HCT116 (cell line): ENCODE results near the gene LPXN. TPM values are rescaled to one million over a fixed set of nuclear protein-coding genes. Genes with fewer than 3 reads are reported as not detected.

ENCODE experiments used
- ATAC-seq: fragments of 200-7000 bp; cut with Tn5 transposase; 2 replicates; pipeline ENCODE4 v1.9.1; 2020; ENCODE audit warnings: mild to moderate bottlenecking, moderate library complexity
- BruUV-seq: library from RNA; stranded (reverse); fragments of 400-500 nt; replicated peaks from 2 replicates; lab custom pipeline; 2021; lab: Mats Ljungman, UMichigan
- CTCF ChIA-PET: fragments of 300-600 bp; sonication (Branson Sonifier 250); formaldehyde crosslinking; loops from one replicate; lab custom pipeline; 2021; ENCODE audit warnings: antibody characterized with exemption; lab: Charles Lee
- POLR2A ChIA-PET: fragments of 300-600, 350-600 bp; sonication (Branson Sonifier 250); formaldehyde crosslinking; loops from one replicate; lab custom pipeline; 2021; ENCODE audit warnings: antibody characterized with exemption; lab: Charles Lee
- RAD21 ChIA-PET, 2 experiments: fragments of 300-600 bp; sonication (Branson Sonifier 250); formaldehyde crosslinking; loops; one replicate each; lab custom pipeline; 2023; ENCODE audit warnings: low total read pairs in 2 of 2; ENCODE audit not compliant: uncharacterized antibody in 2 of 2, unreplicated experiment in 2 of 2, low non-redundant PET in 1 of 2; lab: Charles Lee
- DNase-seq: peaks from one replicate; pipeline ENCODE4 v3.0.0-alpha.2; 2010; ENCODE audit warnings: low read depth, low spot score
- H2AFZ ChIP-seq: fragments of 200-600 bp; shearing (Covaris generic), sonication (generic); 2 replicates; pipeline ENCODE4 v1.6.1; 2017; ENCODE audit warnings: low read depth, mixed run types, mixed read lengths, antibody characterized with exemption, low read length; ENCODE audit not compliant: poor library complexity, severe bottlenecking
- H3K27ac ChIP-seq: 2 replicates; pipeline ENCODE4 v1.5.1; 2012; ENCODE audit warnings: low read depth, low read length
- H3K27me3 ChIP-seq: fragments of 200-600 bp; sonication (generic); 2 replicates; pipeline ENCODE4 v1.6.1; 2016; ENCODE audit warnings: mixed run types, low read length, mixed read lengths; ENCODE audit not compliant: insufficient read depth
- H3K36me3 ChIP-seq, 2 experiments: fragments of 200-500 bp in 1 of 2; fragments of 200-600 bp in 1 of 2; sonication (Bioruptor generic) in 1 of 2; sonication (generic) in 1 of 2; 2 replicates each; pipeline versions ENCODE4 v1.5.1 to v1.6.1; 2014 to 2016; ENCODE audit warnings: low read length in 2 of 2, inconsistent platforms in 1 of 2, mixed read lengths in 1 of 2, mixed run types in 1 of 2; ENCODE audit not compliant: insufficient read depth in 2 of 2, control insufficient read depth in 1 of 2
- H3K4me1 ChIP-seq, 2 experiments: fragments of 200-600 bp in 1 of 2; sonication (generic) in 1 of 2; 2 replicates each; pipeline versions ENCODE4 v1.5.1 to v1.6.1; 2012 to 2017; ENCODE audit warnings: low read length in 2 of 2, inconsistent platforms in 1 of 2, mild to moderate bottlenecking in 1 of 2, mixed read lengths in 1 of 2, mixed run types in 1 of 2, moderate library complexity in 1 of 2; ENCODE audit not compliant: insufficient read depth in 2 of 2, control insufficient read depth in 1 of 2
- H3K4me2 ChIP-seq: fragments of 200-600 bp; sonication (generic); 2 replicates; pipeline ENCODE4 v1.6.1; 2017; ENCODE audit warnings: mixed run types, low read length, mixed read lengths
- H3K4me3 ChIP-seq, 2 experiments: fragments of 200-600 bp in 1 of 2; sonication (generic) in 1 of 2; replicated peaks in 1 of 2; 2 replicates each; pipeline ENCODE4 v1.5.1; 2011 to 2016; ENCODE audit warnings: low read length in 2 of 2, control low read depth in 1 of 2, low read depth in 1 of 2, mild to moderate bottlenecking in 1 of 2, mixed read lengths in 1 of 2, mixed run types in 1 of 2
- H3K79me2 ChIP-seq: fragments of 200-600 bp; sonication (generic); 2 replicates; pipeline ENCODE4 v1.6.1; 2017; ENCODE audit warnings: mild to moderate bottlenecking, mixed run types, low read length, moderate library complexity, mixed read lengths; ENCODE audit not compliant: insufficient read depth
- H3K9ac ChIP-seq: fragments of 200-600 bp; sonication (generic); 2 replicates; pipeline ENCODE4 v1.6.1; 2016; ENCODE audit warnings: low read length, mixed read lengths
- H3K9me2 ChIP-seq: fragments of 200-600 bp; sonication (generic), shearing (Covaris generic); 2 replicates; pipeline ENCODE4 v1.6.1; 2017; ENCODE audit warnings: mixed run types, mild to moderate bottlenecking, moderate library complexity; ENCODE audit not compliant: insufficient read depth
- H3K9me3 ChIP-seq, 2 experiments: fragments of 200-500 bp in 1 of 2; fragments of 200-600 bp in 1 of 2; sonication (Bioruptor generic) in 1 of 2; sonication (generic) in 1 of 2; 2 replicates each; pipeline ENCODE4 v1.6.1; 2014 to 2017; ENCODE audit warnings: low read length in 2 of 2, mixed read lengths in 2 of 2, inconsistent platforms in 1 of 2, low read depth in 1 of 2, mild to moderate bottlenecking in 1 of 2, mixed run types in 1 of 2, moderate library complexity in 1 of 2; ENCODE audit not compliant: control insufficient read depth in 1 of 2, insufficient read depth in 1 of 2
- H4K20me1 ChIP-seq: fragments of 200-600 bp; sonication (generic), shearing (Covaris generic); 2 replicates; pipeline ENCODE4 v1.6.1; 2017; ENCODE audit warnings: mixed run types, mild to moderate bottlenecking, moderate library complexity; ENCODE audit not compliant: insufficient read depth
- ATF3 ChIP-seq: IDR thresholded peaks from 2 replicates; pipeline ENCODE4 v1.6.1; 2012
- CBX3 ChIP-seq: IDR thresholded peaks from 2 replicates; pipeline ENCODE4 v1.6.1; 2012; ENCODE audit warnings: low read depth
- CEBPB ChIP-seq: IDR thresholded peaks from 2 replicates; pipeline ENCODE4 v1.6.1; 2012; ENCODE audit warnings: low read depth
- CTCF ChIP-seq, 3 experiments: fragments of 200-600 bp in 1 of 3; sonication (generic) in 1 of 3; IDR thresholded peaks in 2 of 3; conservative IDR thresholded peaks in 1 of 3; 2 replicates each; pipeline ENCODE4 v1.5.1; 2012 to 2017; ENCODE audit warnings: low read depth in 2 of 3, low read length in 2 of 3, antibody characterized with exemption in 1 of 3, borderline replicate concordance in 1 of 3, control low read depth in 1 of 3, mild to moderate bottlenecking in 1 of 3, mixed read lengths in 1 of 3, mixed run types in 1 of 3, moderate library complexity in 1 of 3; ENCODE audit not compliant: insufficient read depth in 1 of 3
- ELF1 ChIP-seq: IDR thresholded peaks from 2 replicates; pipeline ENCODE4 v1.6.1; 2012; ENCODE audit warnings: low read depth, borderline replicate concordance
- EZH2phosphoT487 ChIP-seq: fragments of 200-600 bp; IDR thresholded peaks from 2 replicates; pipeline ENCODE4 v1.6.1; 2018; ENCODE audit warnings: antibody characterized with exemption, borderline replicate concordance
- FOSL1 ChIP-seq: IDR thresholded peaks from 2 replicates; pipeline ENCODE4 v1.6.1; 2012; ENCODE audit warnings: low read depth
- MAX ChIP-seq: IDR thresholded peaks from 2 replicates; pipeline ENCODE4 v1.6.1; 2012
- POLR2A ChIP-seq: IDR thresholded peaks from 2 replicates; pipeline ENCODE4 v1.7.0; 2011; ENCODE audit warnings: borderline replicate concordance; ENCODE audit not compliant: insufficient read depth, insufficient read length; ENCODE audit errors: extremely low read depth
- POLR2AphosphoS5 ChIP-seq: IDR thresholded peaks from 2 replicates; pipeline ENCODE4 v1.6.1; 2011; ENCODE audit warnings: mild to moderate bottlenecking, low read depth, low read length, moderate library complexity
- RAD21 ChIP-seq: IDR thresholded peaks from 2 replicates; pipeline ENCODE4 v1.6.1; 2012; ENCODE audit warnings: low read depth, mild to moderate bottlenecking
- REST ChIP-seq: IDR thresholded peaks from 2 replicates; pipeline ENCODE4 v1.6.1; 2012; ENCODE audit warnings: low read depth
- SIN3A ChIP-seq: IDR thresholded peaks from 2 replicates; pipeline ENCODE4 v1.6.1; 2012; ENCODE audit warnings: low read depth
- SRF ChIP-seq: IDR thresholded peaks from 2 replicates; pipeline ENCODE4 v1.6.1; 2012; ENCODE audit warnings: low read depth
- YY1 ChIP-seq: IDR thresholded peaks from 2 replicates; pipeline ENCODE4 v1.6.1; 2011; ENCODE audit warnings: low read length, low read depth, moderate library complexity, mild to moderate bottlenecking; ENCODE audit not compliant: insufficient replicate concordance; ENCODE audit errors: extremely low read depth
- ZBTB33 ChIP-seq: IDR thresholded peaks from 2 replicates; pipeline ENCODE4 v1.6.1; 2011; ENCODE audit warnings: mild to moderate bottlenecking, low read length, moderate library complexity; ENCODE audit not compliant: insufficient replicate concordance; ENCODE audit errors: extremely low read depth
- ZFX ChIP-seq: fragments of 450-650 bp; IDR thresholded peaks from 2 replicates; pipeline ENCODE4 v1.6.1; 2017
- ZNF274 ChIP-seq: fragments of 200-500 bp; sonication (Bioruptor generic); IDR thresholded peaks from 2 replicates; pipeline ENCODE4 v1.6.1; 2014; ENCODE audit warnings: mild to moderate bottlenecking, low read depth, low read length, inconsistent platforms
- intact Hi-C: fragments of 100-400 bp; cut with micrococcal nuclease; formaldehyde crosslinking; loops from 2 replicates; pipeline ENCODE4 v1.10.0; 2022
- total RNA-seq: library from RNA; stranded (reverse); gene quantifications from one replicate; pipeline ENCODE4 v1.2.1, GENCODE V29; 2021; ENCODE audit not compliant: unreplicated experiment

LPXN gene
- total RNA-seq, 1 experiment from 2014 or later, result 3.6 TPM

GRCh38 chr11:58525037-58525614 lies 50.5 kb downstream of the LPXN start:
- Histone ChIP-seq H3K4me2 (no peak overlapping the region), H3K9me2 (no peaks in the 10 kb centered on the region)
- TF ChIP-seq ELF1 (no peak), SIN3A (no peak), ZFX (no peak), YY1 (no peak), POLR2AphosphoS5 (no peak), ATF3 (no peak), CTCF (IDR thresholded peaks at IDR 0.05 in 2 of 3, conservative IDR thresholded peaks at IDR 0.05 in 1 of 3; ENCODE audit: borderline replicate concordance in 1 of 3, insufficient read depth in 1 of 3, low read depth in 2 of 3, low read length in 2 of 3) (no peak), ZBTB33 (no peak), CBX3 (no peak), POLR2A (no peak), RAD21 (no peak), SRF (no peak), EZH2phosphoT487 (no peak), FOSL1 (no peak), MAX (no peak), CEBPB (no peak), REST (no peak), ZNF274 (no peak)
- TF ChIP-seq, all 23 proteins: peak for 0
- RAD21 ChIA-PET, result no interaction called here
- Histone ChIP-seq H3K27ac (no peak overlapping the region), H3K4me1 (peaks cover 0 to 8% of the 10 kb centered on the region in 2 experiments; a peak in 3 of 4 replicates), H3K9ac (no peak overlapping the region), H3K79me2 (no peaks in the 10 kb centered on the region), H3K9me3 (no peaks in the 10 kb centered on the region), H3K36me3 (no peaks in the 10 kb centered on the region), H4K20me1 (no peaks in the 10 kb centered on the region), H3K27me3 (0 out of 2 replicates have a peak, but pooled peaks cover 4% of the 10 kb centered on the region), H3K4me3 (no peak overlapping the region), H2AFZ (peak overlapping the region; percentile 43)
- no peak for DNase-seq
- intact Hi-C loops, result loop anchor here (10.0 kb wide), 1 partner anchor 390 kb away; no protein-coding TSS in a partner anchor
- POLR2A ChIA-PET, result no interaction called here
- ATAC-seq, result no peak
- no TSS peak for BruUV-seq
- CTCF ChIA-PET, result interaction anchor here (0.9 to 2.3 kb wide), 7 partner anchors 11 to 1180 kb away, joined by 3 to 15 read pairs (median 4); no protein-coding TSS in a partner anchor
